ENCODE results near the gene NGEF.
A peak's percentile ranks its signal among the peaks of the same experiment; 100 is the strongest.

Gene NGEF

GRCh38 chr2:232924433-232924832 lies 88.6 kb downstream of the NGEF start:
- Histone ChIP-seq H3K27ac (no peak overlapping the region), H3K4me3 (no peak overlapping the region)
- no peak for TF ChIP-seq CTCF (IDR thresholded peaks at IDR 0.05)

GRCh38 chr2:232920760-232921159 lies 92.3 kb downstream of the NGEF start:
- TF ChIP-seq CTCF (IDR thresholded peaks at IDR 0.05) = no peak
- DNase-seq (ENCODE audit: low spot score) = no peak
- H3K4me3 ChIP-seq = no peak overlapping the region
- H3K27ac ChIP-seq = no peak overlapping the region

More at GRCh38 chr2:232924433-232924832, 88.6 kb downstream of the NGEF start:
- DNase-seq (ENCODE audit: low spot score) = no peak

GRCh38 chr2:232920055-232920454 lies 93.0 kb downstream of the NGEF start:
- no peak for TF ChIP-seq CTCF (IDR thresholded peaks at IDR 0.05)
- no peak overlapping the region for H3K4me3 ChIP-seq
- no peak overlapping the region for H3K27ac ChIP-seq
- no peak for DNase-seq (ENCODE audit: low spot score)

GRCh38 chr2:232919141-232919540 lies 93.9 kb downstream of the NGEF start:
- H3K27ac ChIP-seq = no peak overlapping the region
- no peak for DNase-seq (ENCODE audit: low spot score)
- TF ChIP-seq CTCF (IDR thresholded peaks at IDR 0.05) = no peak

GRCh38 chr2:232913903-232914302 lies 99.2 kb downstream of the NGEF start:
- no peak for TF ChIP-seq CTCF (IDR thresholded peaks at IDR 0.05)
- DNase-seq (ENCODE audit: low spot score) = no peak
- no peak overlapping the region for H3K4me3 ChIP-seq
- no peak overlapping the region for H3K27ac ChIP-seq

More at GRCh38 chr2:232919141-232919540, 93.9 kb downstream of the NGEF start:
- no peak overlapping the region for H3K4me3 ChIP-seq

GRCh38 chr2:232911712-232912277 lies 101.3 kb downstream of the NGEF start:
- H3K4me3 ChIP-seq = no peak overlapping the region
- TF ChIP-seq CTCF (IDR thresholded peaks at IDR 0.05) = no peak
- DNase-seq (ENCODE audit: low spot score) = no peak
- no peak overlapping the region for H3K27ac ChIP-seq

GRCh38 chr2:232910376-232910775 lies 102.7 kb downstream of the NGEF start:
- Histone ChIP-seq H3K4me3 (no peak overlapping the region), H3K27ac (no peak overlapping the region)
- TF ChIP-seq CTCF (IDR thresholded peaks at IDR 0.05) = no peak
- peak; percentile 21 for DNase-seq (ENCODE audit: low spot score)

Data from coronary artery (tissue), 2 donors.